Thymus (tissue), 11 donors: ENCODE data around the gene MPPED2. TPM values are rescaled to one million over a fixed set of nuclear protein-coding genes. Genes with fewer than 3 reads are reported as not detected.

Experiments used
- DNase-seq, 9 donors: peaks; one replicate each; pipeline ENCODE4 v3.0.0-alpha.2; 2013; ENCODE audit warnings: low spot score in 9 of 9, low read depth in 6 of 9, missing footprints in 1 of 9
- H3K27ac ChIP-seq, 2 donors: one replicate each; pipeline ENCODE4 v1.5.1; 2013; ENCODE audit warnings: control low read depth in 1 of 2, low read depth in 1 of 2, low read length in 1 of 2, mild to moderate bottlenecking in 1 of 2, moderate library complexity in 1 of 2
- H3K27me3 ChIP-seq, 2 donors: one replicate each; pipeline ENCODE4 v1.5.1; 2013; ENCODE audit warnings: low read length in 1 of 2; ENCODE audit not compliant: control insufficient read depth in 2 of 2, insufficient read depth in 1 of 2
- H3K36me3 ChIP-seq, 2 donors: one replicate each; pipeline ENCODE4 v1.5.1; 2013; ENCODE audit warnings: low read length in 1 of 2, mild to moderate bottlenecking in 1 of 2, moderate library complexity in 1 of 2; ENCODE audit not compliant: control insufficient read depth in 2 of 2, insufficient read depth in 2 of 2
- H3K4me1 ChIP-seq, 2 donors: one replicate each; pipeline ENCODE4 v1.5.1; 2013; ENCODE audit warnings: low read length in 2 of 2; ENCODE audit not compliant: control insufficient read depth in 2 of 2, insufficient read depth in 2 of 2
- H3K4me3 ChIP-seq, 2 donors: one replicate each; pipeline ENCODE4 v1.5.1; 2013; ENCODE audit warnings: low read length in 2 of 2, control low read depth in 1 of 2, mild to moderate bottlenecking in 1 of 2
- H3K9me3 ChIP-seq, 2 donors: one replicate each; pipeline ENCODE4 v1.5.1; 2013; ENCODE audit warnings: low read length in 1 of 2, mild to moderate bottlenecking in 1 of 2; ENCODE audit not compliant: control insufficient read depth in 2 of 2, insufficient read depth in 1 of 2
- WGBS: extraction: QIAGEN DNeasy Blood & Tissue Kit; methylation state at CpG from one replicate; pipeline ENCODE4 v1.1.7; 2013; 5-methylcytosine and 5-hydroxymethylcytosine counted together
- polyA plus RNA-seq: library from polyadenylated mRNA; stranded (reverse); fragments of 200-250 nt; gene quantifications from one replicate; pipeline ENCODE4 v1.2.3, GENCODE V29; 2013
- total RNA-seq: library from RNA; stranded (reverse); fragments of 120-200 nt; gene quantifications from one replicate; pipeline ENCODE4 v1.2.4, GENCODE V29; 2013
- donor health status: healthy.

Gene MPPED2
- total and polyA plus RNA-seq, 2 donors, result 1.1 to 6.2 TPM

GRCh38 chr11:30459821-30460220 lies 126.3 kb downstream of the MPPED2 start:
- Histone ChIP-seq H3K36me3 (no peaks in the 10 kb centered on the region), H3K4me1 (peaks cover 5 to 7% of the 10 kb centered on the region in 2 donors), H3K27ac (no peak overlapping the region), H3K4me3 (no peak overlapping the region), H3K27me3 (no peaks in the 10 kb centered on the region), H3K9me3 (no peaks in the 10 kb centered on the region)
- 51% methylated on average over 3 of the region's 3 CpGs for WGBS
- no peak for DNase-seq

GRCh38 chr11:30459306-30459705 lies 126.8 kb downstream of the MPPED2 start:
- peak in 2 of 9 donors; percentile 5 to 52 for DNase-seq
- no peaks in the 10 kb centered on the region for H3K27me3 ChIP-seq
- no peaks in the 10 kb centered on the region for H3K36me3 ChIP-seq
- H3K9me3 ChIP-seq, result no peaks in the 10 kb centered on the region
- no peak overlapping the region for H3K27ac ChIP-seq
- H3K4me1 ChIP-seq, result peaks cover 5 to 7% of the 10 kb centered on the region in 2 donors
- no peak overlapping the region for H3K4me3 ChIP-seq
- WGBS, result 75% methylated on average over 3 of the region's 3 CpGs

GRCh38 chr11:30458541-30458940 lies 127.6 kb downstream of the MPPED2 start:
- Histone ChIP-seq H3K4me1 (peaks cover 5 to 7% of the 10 kb centered on the region in 2 donors), H3K4me3 (no peak overlapping the region), H3K9me3 (no peaks in the 10 kb centered on the region), H3K27me3 (no peaks in the 10 kb centered on the region), H3K36me3 (no peaks in the 10 kb centered on the region), H3K27ac (no peak overlapping the region)
- DNase-seq, result no peak
- WGBS, result 96% methylated on average over 3 of the region's 3 CpGs

GRCh38 chr11:30457087-30457486 lies 129.1 kb downstream of the MPPED2 start:
- WGBS, result 85% methylated on average over 3 of the region's 3 CpGs
- no peaks in the 10 kb centered on the region for H3K9me3 ChIP-seq
- H3K4me1 ChIP-seq, result peaks cover 3 to 7% of the 10 kb centered on the region in 2 donors
- no peak overlapping the region for H3K4me3 ChIP-seq
- no peak for DNase-seq
- peak overlapping the region in 1 of 2 donors; percentile 2 for H3K27ac ChIP-seq
- H3K36me3 ChIP-seq, result no peaks in the 10 kb centered on the region
- H3K27me3 ChIP-seq, result no peaks in the 10 kb centered on the region

- Histone ChIP-seq H3K4me1 (peaks cover 2% of the 10 kb centered on the region in 2 donors), H3K9me3 (no peaks in the 10 kb centered on the region), H3K36me3 (no peaks in the 10 kb centered on the region), H3K27me3 (no peaks in the 10 kb centered on the region), H3K4me3 (no peak overlapping the region), H3K27ac (peak overlapping the region in 1 of 2 donors; percentile 49)
- no peak for DNase-seq
- 91% methylated on average over 2 of the region's 2 CpGs for WGBS
Measured at GRCh38 chr11:30455025-30455424, 131.1 kb downstream of the MPPED2 start.

GRCh38 chr11:30454541-30454940 lies 131.6 kb downstream of the MPPED2 start:
- no peak for DNase-seq
- Histone ChIP-seq H3K4me3 (no peak overlapping the region), H3K4me1 (peaks cover 0 to 1% of the 10 kb centered on the region in 2 donors), H3K9me3 (no peaks in the 10 kb centered on the region), H3K27me3 (no peaks in the 10 kb centered on the region), H3K36me3 (no peaks in the 10 kb centered on the region), H3K27ac (peak overlapping the region in 1 of 2 donors; percentile 49)
- 89% methylated on average over 2 of the region's 2 CpGs for WGBS

GRCh38 chr11:30454111-30454510 lies 132.0 kb downstream of the MPPED2 start:
- Histone ChIP-seq H3K27me3 (no peaks in the 10 kb centered on the region), H3K36me3 (no peaks in the 10 kb centered on the region), H3K4me3 (no peak overlapping the region), H3K4me1 (no peaks in the 10 kb centered on the region), H3K27ac (no peak overlapping the region), H3K9me3 (no peaks in the 10 kb centered on the region)
- 76% methylated on average over 5 of the region's 5 CpGs for WGBS
- DNase-seq, result no peak

GRCh38 chr11:30453705-30454104 lies 132.4 kb downstream of the MPPED2 start:
- H3K9me3 ChIP-seq, result no peaks in the 10 kb centered on the region
- DNase-seq, result no peak
- no peaks in the 10 kb centered on the region for H3K27me3 ChIP-seq
- H3K36me3 ChIP-seq, result no peaks in the 10 kb centered on the region
- no peaks in the 10 kb centered on the region for H3K4me1 ChIP-seq
- WGBS, result 92% methylated on average over 1 of the region's 1 CpG
- no peak overlapping the region for H3K4me3 ChIP-seq
- H3K27ac ChIP-seq, result no peak overlapping the region

GRCh38 chr11:30452842-30453241 lies 133.3 kb downstream of the MPPED2 start:
- Histone ChIP-seq H3K9me3 (no peaks in the 10 kb centered on the region), H3K4me1 (no peaks in the 10 kb centered on the region), H3K36me3 (no peaks in the 10 kb centered on the region), H3K4me3 (no peak overlapping the region), H3K27ac (no peak overlapping the region), H3K27me3 (no peaks in the 10 kb centered on the region)
- no peak for DNase-seq
- 97% methylated on average over 1 of the region's 1 CpG for WGBS

GRCh38 chr11:30452114-30452513 lies 134.0 kb downstream of the MPPED2 start:
- no peak for DNase-seq
- Histone ChIP-seq H3K27ac (no peak overlapping the region), H3K4me3 (no peak overlapping the region), H3K36me3 (no peaks in the 10 kb centered on the region), H3K9me3 (no peaks in the 10 kb centered on the region), H3K4me1 (no peaks in the 10 kb centered on the region), H3K27me3 (no peaks in the 10 kb centered on the region)
- WGBS, result 93% methylated on average over 4 of the region's 4 CpGs
